Activated T-helper 17 cell treated with anti-CD3 and anti-CD28 coated beads, Interleukin-2, amount 50 U/mL, for 72 hours (primary cell): ENCODE results near the gene UNC119B. TPM values are rescaled to one million over a fixed set of nuclear protein-coding genes. Genes with fewer than 3 reads are reported as not detected.

Experiments
- ATAC-seq: fragments of 150-1000 bp; cut with Tn5 transposase; replicated peaks from 2 replicates; pipeline ENCODE4 v1.10.0; 2021; ENCODE audit warnings: mild to moderate bottlenecking, moderate library complexity
- H3K27ac Mint-ChIP-seq: one replicate; pipeline ENCODE4 v1.8.0; 2022; ENCODE audit warnings: mixed read lengths
- H3K27me3 Mint-ChIP-seq: one replicate; pipeline ENCODE4 v1.8.0; 2022; ENCODE audit warnings: mixed read lengths
- H3K36me3 Mint-ChIP-seq: one replicate; pipeline ENCODE4 v1.8.0; 2022; ENCODE audit warnings: low read depth, mild to moderate bottlenecking, mixed read lengths
- H3K4me1 Mint-ChIP-seq: one replicate; pipeline ENCODE4 v1.8.0; 2022; ENCODE audit warnings: mixed read lengths
- H3K4me3 Mint-ChIP-seq: one replicate; pipeline ENCODE4 v1.8.0; 2022; ENCODE audit warnings: mild to moderate bottlenecking, mixed read lengths
- H3K9me3 Mint-ChIP-seq: one replicate; pipeline ENCODE4 v1.8.0; 2022; ENCODE audit warnings: mixed read lengths
- total RNA-seq, 2 donors: library from RNA; stranded (reverse); gene quantifications; one replicate each; pipeline ENCODE4 v1.2.3, GENCODE V29; 2022

UNC119B gene
- total RNA-seq, 2 donors from 2014 or later: 23.8 to 31.1 TPM

GRCh38 chr12:120684523-120684932 lies 25.7 kb upstream of the UNC119B start:
- H3K4me1 Mint-ChIP-seq: peaks cover 13% of the 10 kb centered on the region
- H3K27me3 Mint-ChIP-seq: no peaks in the 10 kb centered on the region
- no peak overlapping the region for H3K27ac Mint-ChIP-seq
- peak; percentile 32 for ATAC-seq
- H3K4me3 Mint-ChIP-seq: peak overlapping the region; percentile 91
- no peaks in the 10 kb centered on the region for H3K9me3 Mint-ChIP-seq
- peaks cover 4% of the 10 kb centered on the region for H3K36me3 Mint-ChIP-seq

- Mint-ChIP-seq H3K36me3 (peaks cover 4% of the 10 kb centered on the region), H3K4me3 (peak overlapping the region; percentile 91), H3K9me3 (no peaks in the 10 kb centered on the region), H3K4me1 (peaks cover 13% of the 10 kb centered on the region), H3K27me3 (no peaks in the 10 kb centered on the region), H3K27ac (no peak overlapping the region)
- ATAC-seq: no peak
Measured at GRCh38 chr12:120685522-120685921, 24.7 kb upstream of the UNC119B start.

DNA sequence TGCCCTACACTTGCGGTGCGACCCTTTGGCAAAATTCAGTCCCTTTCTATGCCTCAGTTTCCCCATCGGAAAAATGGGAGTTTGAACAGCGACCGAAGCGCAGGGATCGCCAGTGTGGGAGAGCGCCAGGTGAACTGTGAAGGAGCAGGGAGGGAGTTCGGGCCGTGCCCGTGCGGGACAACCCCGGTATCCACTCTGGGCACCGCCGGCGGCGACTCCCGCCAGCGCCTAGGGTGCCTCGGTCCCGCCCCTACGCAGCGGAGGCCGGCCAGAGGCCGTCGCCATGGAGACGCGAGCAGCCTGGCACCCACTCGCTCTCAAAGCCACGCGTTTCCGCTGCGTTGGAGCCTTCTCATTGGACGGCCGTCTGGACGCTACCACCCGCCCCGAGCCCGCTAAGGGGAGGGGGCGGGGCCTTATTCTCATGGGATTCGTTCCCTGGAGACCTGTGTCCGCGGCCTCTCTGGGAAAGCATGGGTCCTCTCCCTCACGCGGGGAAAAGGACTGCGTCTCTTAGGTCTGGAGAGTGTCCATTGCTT lies 24.0 kb upstream of the UNC119B start:
- Mint-ChIP-seq H3K4me3 (peak overlapping the region; percentile 91), H3K27me3 (no peaks in the 10 kb centered on the region), H3K4me1 (peaks cover 16% of the 10 kb centered on the region), H3K27ac (peak overlapping the region; percentile 94), H3K36me3 (peaks cover 4% of the 10 kb centered on the region), H3K9me3 (no peaks in the 10 kb centered on the region)
- peak; percentile 85 for ATAC-seq

GRCh38 chr12:120686690-120687577 lies 23.3 kb upstream of the UNC119B start, which contains the start of gene MLEC:
TSS of gene MLEC (plus strand) at chr12:120687149. CDS start at chr12:120687297, 148 bp downstream.
- Mint-ChIP-seq H3K9me3 (no peaks in the 10 kb centered on the region), H3K27me3 (no peaks in the 10 kb centered on the region), H3K4me3 (peak within 1 kb of the TSS; percentile 91), H3K27ac (peak within 1 kb of the TSS; percentile 94), H3K36me3 (peaks cover 4% of the 10 kb centered on the region), H3K4me1 (peaks cover 17% of the 10 kb centered on the region)
- ATAC-seq: peak; percentile 85

DNA sequence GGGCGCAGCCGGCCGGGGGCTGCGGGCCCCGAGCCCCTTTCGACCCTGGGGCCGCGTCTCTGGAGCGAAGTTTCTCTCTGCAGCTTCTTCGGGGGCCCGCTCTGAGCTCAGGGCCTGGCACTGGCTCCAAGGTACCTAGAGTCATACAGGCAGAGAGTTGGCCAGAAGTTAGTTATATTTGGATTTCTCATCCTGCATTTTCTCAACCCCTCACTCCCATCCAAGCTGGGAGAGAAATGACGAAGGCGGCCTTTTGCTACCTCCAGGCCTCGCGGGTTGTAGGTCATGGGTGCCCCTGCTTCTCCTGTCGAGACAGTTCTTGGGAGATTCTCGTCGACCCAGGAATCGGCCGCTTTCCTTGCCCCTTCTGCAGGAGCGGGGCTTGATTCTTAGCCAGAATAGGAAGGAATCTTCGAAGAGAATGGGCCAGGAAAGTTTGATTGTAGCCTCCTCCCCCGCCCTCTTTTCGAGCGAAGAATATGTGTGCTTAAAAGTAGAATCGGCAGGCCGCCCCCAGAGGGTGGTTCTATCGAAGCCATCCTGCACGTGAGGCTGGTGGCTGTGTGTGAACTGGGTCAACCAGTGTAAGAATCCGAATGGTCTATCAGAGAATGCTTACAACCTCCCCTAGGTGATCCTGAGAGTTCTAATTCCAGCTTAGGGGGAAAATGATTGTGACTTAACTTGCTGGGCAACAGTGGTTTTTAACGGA lies 22.5 kb upstream of the UNC119B start:
- peaks cover 17% of the 10 kb centered on the region for H3K4me1 Mint-ChIP-seq
- H3K27ac Mint-ChIP-seq: peak overlapping the region; percentile 88

DNA sequence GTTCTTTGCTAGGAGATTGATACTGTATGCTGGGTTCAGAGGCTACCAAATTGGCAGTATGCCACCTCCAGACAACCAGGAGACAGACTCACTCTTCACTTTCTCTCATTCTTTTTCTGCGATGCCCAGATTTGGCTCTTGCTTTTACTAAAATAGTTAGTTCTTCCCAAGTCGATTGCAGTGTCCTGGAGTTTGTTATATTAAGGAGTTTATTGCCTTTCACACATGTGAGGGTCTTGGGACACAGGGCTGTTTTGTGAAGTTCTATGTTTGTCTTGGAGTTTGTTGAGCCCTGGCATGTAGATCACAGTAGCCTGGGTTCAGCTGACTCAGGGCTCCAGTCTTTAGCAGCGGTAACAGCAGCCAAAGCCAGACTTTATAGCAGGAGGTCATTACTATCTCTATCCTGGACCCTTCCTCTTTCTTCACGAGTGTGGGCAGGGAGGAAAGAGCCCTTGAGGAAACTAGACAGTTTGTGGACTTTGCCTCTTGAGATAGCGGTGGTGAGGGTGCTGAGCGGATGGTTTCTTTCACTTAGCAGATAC lies 21.7 kb upstream of the UNC119B start:
- peaks cover 17% of the 10 kb centered on the region for H3K4me1 Mint-ChIP-seq
- no peaks in the 10 kb centered on the region for H3K27me3 Mint-ChIP-seq
- peak overlapping the region; percentile 91 for H3K4me3 Mint-ChIP-seq
- peak overlapping the region; percentile 88 for H3K27ac Mint-ChIP-seq
- H3K9me3 Mint-ChIP-seq: no peaks in the 10 kb centered on the region
- peaks cover 19% of the 10 kb centered on the region for H3K36me3 Mint-ChIP-seq
- no peak for ATAC-seq

More for the DNA sequence above, 22.5 kb upstream of the UNC119B start:
- H3K36me3 Mint-ChIP-seq: peaks cover 10% of the 10 kb centered on the region
- H3K4me3 Mint-ChIP-seq: peak overlapping the region; percentile 91
- no peak for ATAC-seq
- H3K9me3 Mint-ChIP-seq: no peaks in the 10 kb centered on the region
- no peaks in the 10 kb centered on the region for H3K27me3 Mint-ChIP-seq

GRCh38 chr12:120689397-120690082 lies 20.7 kb upstream of the UNC119B start:
- H3K9me3 Mint-ChIP-seq: no peaks in the 10 kb centered on the region
- H3K4me1 Mint-ChIP-seq: peaks cover 17% of the 10 kb centered on the region
- H3K27me3 Mint-ChIP-seq: no peaks in the 10 kb centered on the region
- H3K4me3 Mint-ChIP-seq: peak overlapping the region; percentile 91
- H3K27ac Mint-ChIP-seq: no peak overlapping the region
- ATAC-seq: no peak
- H3K36me3 Mint-ChIP-seq: peaks cover 28% of the 10 kb centered on the region

GRCh38 chr12:120690083-120690450 lies 20.2 kb upstream of the UNC119B start:
- no peaks in the 10 kb centered on the region for H3K27me3 Mint-ChIP-seq
- no peak overlapping the region for H3K4me3 Mint-ChIP-seq
- ATAC-seq: no peak
- H3K27ac Mint-ChIP-seq: no peak overlapping the region
- H3K9me3 Mint-ChIP-seq: no peaks in the 10 kb centered on the region
- peaks cover 33% of the 10 kb centered on the region for H3K36me3 Mint-ChIP-seq
- peaks cover 17% of the 10 kb centered on the region for H3K4me1 Mint-ChIP-seq

DNA sequence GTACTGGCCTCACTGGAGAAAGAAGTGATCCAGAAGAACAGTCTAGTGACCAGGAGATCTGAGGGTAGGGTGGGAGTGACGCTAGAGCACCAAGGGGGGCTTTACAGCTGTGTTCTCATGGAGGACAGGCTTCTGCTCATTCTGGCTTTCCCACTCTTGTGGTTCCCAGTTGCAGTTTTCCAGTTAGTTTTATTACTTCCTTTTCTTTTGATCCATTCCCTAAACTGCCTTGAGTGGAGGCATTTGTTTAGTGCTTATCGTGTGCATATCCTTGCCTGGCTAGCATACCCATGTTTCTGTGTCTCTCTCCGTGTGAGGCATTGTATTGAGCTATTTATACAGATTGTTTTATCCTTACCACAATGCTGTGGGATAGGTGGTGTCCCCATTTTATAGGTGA lies 19.3 kb upstream of the UNC119B start:
- Mint-ChIP-seq H3K27me3 (no peaks in the 10 kb centered on the region), H3K27ac (no peak overlapping the region), H3K4me1 (peaks cover 17% of the 10 kb centered on the region), H3K9me3 (no peaks in the 10 kb centered on the region), H3K4me3 (no peak overlapping the region), H3K36me3 (peaks cover 43% of the 10 kb centered on the region)
- no peak for ATAC-seq

GRCh38 chr12:120692524-120693033 lies 17.7 kb upstream of the UNC119B start:
- Mint-ChIP-seq H3K27me3 (no peaks in the 10 kb centered on the region), H3K4me3 (no peak overlapping the region), H3K36me3 (peaks cover 54% of the 10 kb centered on the region), H3K27ac (peak overlapping the region; percentile 51), H3K4me1 (peaks cover 17% of the 10 kb centered on the region), H3K9me3 (no peaks in the 10 kb centered on the region)
- no peak for ATAC-seq

DNA sequence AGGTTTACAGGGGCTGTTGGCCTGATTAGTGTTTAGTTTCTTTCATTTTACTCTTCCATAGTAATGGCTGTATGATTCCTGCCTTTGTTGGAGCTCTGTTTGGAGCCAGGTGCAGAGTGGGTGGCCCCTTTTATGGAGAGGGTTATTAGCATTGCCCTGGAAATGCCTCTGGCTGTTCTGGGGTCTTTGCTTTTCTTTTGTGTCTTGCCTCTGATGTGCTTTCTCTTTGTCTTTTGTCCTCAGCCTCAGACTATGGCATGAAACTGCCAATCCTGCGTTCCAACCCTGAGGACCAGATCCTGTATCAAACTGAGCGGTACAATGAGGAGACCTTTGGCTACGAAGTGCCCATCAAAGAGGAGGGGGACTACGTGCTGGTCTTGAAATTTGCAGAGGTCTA lies 16.4 kb upstream of the UNC119B start:
- Mint-ChIP-seq H3K4me1 (peaks cover 5% of the 10 kb centered on the region), H3K36me3 (peaks cover 67% of the 10 kb centered on the region), H3K9me3 (no peaks in the 10 kb centered on the region), H3K27me3 (no peaks in the 10 kb centered on the region), H3K27ac (no peak overlapping the region), H3K4me3 (no peak overlapping the region)
- no peak for ATAC-seq

DNA sequence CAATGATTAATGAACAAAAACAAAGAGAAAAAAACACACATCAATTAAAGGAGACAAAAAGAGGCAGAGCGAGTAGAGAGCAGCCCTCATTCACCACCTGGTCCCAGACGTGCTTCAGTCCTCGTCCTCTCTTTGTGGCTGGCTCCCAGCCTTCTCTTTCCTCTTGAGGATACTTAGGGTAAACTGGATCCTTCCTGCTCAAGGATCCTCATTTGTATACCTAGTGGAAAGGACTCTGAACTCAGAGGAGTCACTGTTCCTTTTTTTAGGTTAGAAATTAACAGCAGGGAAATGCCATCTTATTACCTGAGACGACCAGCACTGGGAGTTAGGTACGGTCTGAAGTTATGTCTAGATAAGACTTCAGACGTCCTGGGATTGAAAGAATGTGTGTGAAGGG lies 13.6 kb upstream of the UNC119B start:
- H3K9me3 Mint-ChIP-seq: no peaks in the 10 kb centered on the region
- H3K27me3 Mint-ChIP-seq: no peaks in the 10 kb centered on the region
- peaks cover 95% of the 10 kb centered on the region for H3K36me3 Mint-ChIP-seq
- no peak overlapping the region for H3K4me3 Mint-ChIP-seq
- H3K4me1 Mint-ChIP-seq: no peaks in the 10 kb centered on the region
- H3K27ac Mint-ChIP-seq: no peak overlapping the region
- ATAC-seq: no peak

DNA sequence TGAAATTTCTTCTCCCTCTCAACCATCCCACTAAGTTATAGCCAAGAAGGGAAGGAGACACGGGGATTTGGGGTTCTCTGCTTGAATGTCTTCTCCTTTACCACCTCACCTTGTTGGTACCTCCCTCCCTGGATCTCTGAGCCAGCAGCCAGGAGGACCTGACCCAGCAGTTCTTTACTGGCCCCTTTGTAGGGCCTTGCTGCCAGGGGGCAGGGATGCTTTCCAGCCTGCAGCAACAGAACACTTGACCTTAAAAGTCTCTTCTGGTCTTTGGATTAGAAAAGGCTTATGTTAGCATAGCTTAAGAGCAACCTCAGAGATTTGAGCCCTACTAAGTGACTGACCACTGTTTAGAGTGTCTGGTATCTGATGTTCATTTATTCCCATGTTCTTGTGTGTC lies 12.9 kb upstream of the UNC119B start:
- H3K27ac Mint-ChIP-seq: peak overlapping the region; percentile 16

DNA sequence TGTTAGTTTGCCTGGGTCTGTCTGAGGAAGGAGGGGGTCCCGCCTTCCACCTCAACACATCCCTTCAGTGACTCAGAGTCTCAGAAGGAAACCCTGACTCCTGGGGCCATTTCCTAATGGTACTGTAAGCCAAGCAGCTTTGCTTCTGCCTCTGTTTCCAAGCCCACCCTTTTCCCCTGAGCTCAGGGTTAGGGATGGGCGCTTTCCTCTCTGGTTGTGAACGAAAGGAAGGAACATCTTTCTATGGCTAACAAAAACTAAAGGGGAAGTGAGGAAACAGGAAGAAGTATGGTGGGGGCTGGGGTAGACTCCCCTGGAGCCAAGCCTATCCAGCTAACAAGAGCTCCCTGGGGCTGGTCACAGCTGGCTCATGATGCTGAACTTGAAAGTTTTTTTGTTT lies 11.6 kb upstream of the UNC119B start:
- Mint-ChIP-seq H3K4me3 (no peak overlapping the region), H3K27me3 (no peaks in the 10 kb centered on the region), H3K9me3 (no peaks in the 10 kb centered on the region), H3K4me1 (no peaks in the 10 kb centered on the region), H3K36me3 (peaks cover 90% of the 10 kb centered on the region), H3K27ac (no peak overlapping the region)
- no peak for ATAC-seq

More for the DNA sequence above, 12.9 kb upstream of the UNC119B start:
- ATAC-seq: no peak
- no peaks in the 10 kb centered on the region for H3K4me1 Mint-ChIP-seq
- H3K4me3 Mint-ChIP-seq: no peak overlapping the region
- no peaks in the 10 kb centered on the region for H3K27me3 Mint-ChIP-seq
- H3K36me3 Mint-ChIP-seq: peaks cover 98% of the 10 kb centered on the region
- no peaks in the 10 kb centered on the region for H3K9me3 Mint-ChIP-seq
